ACHN (cell line): ENCODE results near the gene RANBP1.

Source experiments
- DNase-seq: peaks from one replicate; pipeline ENCODE4 v3.0.0-alpha.2; 2015
- in situ Hi-C: cut with HindIII; loops from 2 replicates; pipeline ENCODE4 v1.10.0; 2017; ENCODE audit warnings: low sequenced_read_pairs, low pct_ligation_motif_present, low pct_unique_long_range_greater_than_20kb

The RANBP1 gene

GRCh38 chr22:20106205-20106848 lies 9.6 kb upstream of the RANBP1 start:
- in situ Hi-C loops = no loop called here
- DNase-seq = no peak

GRCh38 chr22:20106849-20107237 lies 9.1 kb upstream of the RANBP1 start:
- in situ Hi-C loops = no loop called here
- no peak for DNase-seq

- no peak for DNase-seq
- in situ Hi-C loops = no loop called here
Observed at GRCh38 chr22:20107471-20107901, 8.4 kb upstream of the RANBP1 start.

- in situ Hi-C loops = no loop called here
- DNase-seq = no peak
Observed at GRCh38 chr22:20107951-20108756, 7.8 kb upstream of the RANBP1 start.

- in situ Hi-C loops = no loop called here
- DNase-seq = no peak
Observed at GRCh38 chr22:20108757-20109230, 7.1 kb upstream of the RANBP1 start.

GRCh38 chr22:20109411-20110358 lies 6.2 kb upstream of the RANBP1 start:
- DNase-seq = no peak
- in situ Hi-C loops = no loop called here

DNA sequence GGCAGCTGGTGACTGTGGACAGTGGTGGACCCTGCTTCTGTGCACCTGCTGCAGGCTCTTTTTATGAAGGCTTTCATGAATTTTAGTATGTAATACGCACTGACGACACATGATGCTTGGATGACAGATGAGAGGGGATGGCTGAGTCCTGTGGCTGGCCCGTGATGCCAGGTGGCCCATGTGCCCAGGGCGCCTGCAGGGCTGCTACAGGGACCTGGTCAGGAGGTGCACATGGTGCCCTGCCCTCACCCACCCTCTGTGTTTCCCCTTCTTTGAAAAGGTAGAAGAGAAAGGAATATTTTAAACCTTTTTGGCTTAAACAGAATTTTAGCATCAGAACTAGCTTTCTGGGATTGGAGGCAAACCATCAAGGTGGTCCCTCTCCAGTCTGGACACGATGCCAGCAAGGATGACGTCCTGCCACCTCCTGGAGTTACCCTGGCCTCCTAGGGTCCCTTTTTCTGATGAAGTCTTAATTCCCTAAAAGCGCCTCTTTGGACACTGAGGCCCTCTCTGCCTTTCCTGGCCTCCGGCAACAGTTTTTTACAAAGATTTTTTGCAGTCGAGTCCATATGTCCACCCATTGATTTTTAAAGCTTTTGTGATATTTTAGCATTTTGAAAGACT lies 5.4 kb upstream of the RANBP1 start:
- in situ Hi-C loops = no loop called here
- no peak for DNase-seq

- in situ Hi-C loops = no loop called here
- peak; percentile 40 for DNase-seq
Observed at GRCh38 chr22:20111045-20111688, 4.7 kb upstream of the RANBP1 start.

DNA sequence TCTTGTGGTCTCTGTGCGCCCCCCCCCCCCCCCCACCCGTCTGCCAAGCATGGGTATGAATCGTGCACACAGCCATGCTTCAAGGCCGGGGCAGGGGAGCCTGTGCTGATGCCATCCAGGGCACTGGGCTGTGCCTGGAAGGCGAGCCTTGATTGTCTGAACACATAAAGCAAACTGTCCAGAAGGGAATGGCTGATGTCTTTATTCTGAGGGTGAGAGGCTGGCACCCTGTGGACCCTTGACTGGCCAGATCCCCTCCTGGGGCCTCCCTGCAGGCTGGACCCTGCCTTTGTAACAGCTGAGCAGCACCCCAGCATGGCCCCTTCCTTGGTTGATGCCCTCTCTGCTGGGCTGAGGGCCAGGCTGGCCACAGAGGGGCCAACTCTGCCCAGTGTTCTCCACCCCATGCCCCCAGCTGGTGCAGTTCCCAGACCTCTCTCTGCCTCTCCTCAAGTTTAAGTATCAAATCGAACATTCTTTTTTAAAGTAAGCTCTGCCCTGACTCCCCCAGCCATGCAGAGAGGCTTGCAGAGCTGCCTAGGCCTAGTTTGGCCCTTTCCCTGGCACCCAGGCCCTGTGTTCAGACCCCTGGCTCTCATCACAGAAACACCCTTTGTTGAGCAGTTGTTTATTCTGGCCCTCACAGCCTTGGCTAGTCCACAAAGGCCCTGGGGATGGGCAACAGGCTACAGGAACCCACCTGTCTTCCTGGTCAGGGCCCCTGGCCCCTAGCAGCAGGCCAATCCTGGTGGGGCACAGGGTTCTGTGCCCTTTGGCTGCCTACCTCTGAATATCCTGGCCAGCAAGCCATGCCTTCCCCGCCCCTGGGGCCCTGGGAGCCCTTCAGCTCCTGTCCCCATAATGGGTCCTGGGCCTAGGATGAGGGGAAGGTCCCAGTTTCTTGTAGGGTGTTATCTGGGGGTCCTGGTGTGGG lies 3.9 kb upstream of the RANBP1 start:
- in situ Hi-C loops = no loop called here
- no peak for DNase-seq

DNA sequence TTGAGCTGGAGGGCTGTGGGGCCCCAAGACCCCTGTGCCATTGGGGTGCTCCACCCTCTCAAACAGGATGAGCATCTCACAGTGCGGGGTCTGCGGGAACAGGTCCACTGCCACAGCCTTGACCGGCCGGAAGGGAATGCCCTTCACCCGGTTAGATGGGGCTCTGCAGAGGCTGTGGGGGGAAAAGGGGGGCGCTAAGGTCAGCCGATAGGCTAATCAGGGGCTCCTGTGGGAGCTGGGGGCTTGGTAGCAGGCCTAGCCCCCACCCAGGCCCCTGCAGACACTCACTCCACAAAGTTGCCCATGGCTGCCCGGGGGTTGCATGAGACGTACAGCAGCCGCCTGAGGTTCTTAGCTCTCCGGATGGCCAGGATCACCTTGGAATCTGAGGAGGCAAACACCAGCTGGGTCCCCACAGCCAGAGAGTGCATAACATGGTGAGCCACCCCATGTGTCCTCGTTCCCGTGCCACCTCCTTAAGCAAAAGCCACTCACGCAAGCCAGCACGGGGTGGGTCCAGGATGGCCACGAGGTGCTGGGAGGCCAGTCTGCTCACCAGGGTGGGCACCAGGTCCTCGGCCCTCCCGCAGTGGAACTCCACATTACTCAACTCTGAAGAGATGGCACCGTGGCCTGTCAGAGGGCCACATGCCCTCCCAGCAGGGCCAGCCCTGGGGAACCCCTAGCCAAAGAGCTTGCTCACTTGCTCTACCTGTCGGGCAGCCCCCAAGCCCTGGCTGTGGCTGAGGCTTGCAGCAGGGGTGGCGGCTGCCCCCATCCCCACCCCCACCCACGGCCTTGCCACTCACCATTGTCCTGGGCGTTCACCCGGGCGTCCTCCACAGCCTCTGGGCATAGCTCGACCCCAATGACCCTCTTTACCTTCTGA lies 3.0 kb upstream of the RANBP1 start:
- in situ Hi-C loops = no loop called here

DNA sequence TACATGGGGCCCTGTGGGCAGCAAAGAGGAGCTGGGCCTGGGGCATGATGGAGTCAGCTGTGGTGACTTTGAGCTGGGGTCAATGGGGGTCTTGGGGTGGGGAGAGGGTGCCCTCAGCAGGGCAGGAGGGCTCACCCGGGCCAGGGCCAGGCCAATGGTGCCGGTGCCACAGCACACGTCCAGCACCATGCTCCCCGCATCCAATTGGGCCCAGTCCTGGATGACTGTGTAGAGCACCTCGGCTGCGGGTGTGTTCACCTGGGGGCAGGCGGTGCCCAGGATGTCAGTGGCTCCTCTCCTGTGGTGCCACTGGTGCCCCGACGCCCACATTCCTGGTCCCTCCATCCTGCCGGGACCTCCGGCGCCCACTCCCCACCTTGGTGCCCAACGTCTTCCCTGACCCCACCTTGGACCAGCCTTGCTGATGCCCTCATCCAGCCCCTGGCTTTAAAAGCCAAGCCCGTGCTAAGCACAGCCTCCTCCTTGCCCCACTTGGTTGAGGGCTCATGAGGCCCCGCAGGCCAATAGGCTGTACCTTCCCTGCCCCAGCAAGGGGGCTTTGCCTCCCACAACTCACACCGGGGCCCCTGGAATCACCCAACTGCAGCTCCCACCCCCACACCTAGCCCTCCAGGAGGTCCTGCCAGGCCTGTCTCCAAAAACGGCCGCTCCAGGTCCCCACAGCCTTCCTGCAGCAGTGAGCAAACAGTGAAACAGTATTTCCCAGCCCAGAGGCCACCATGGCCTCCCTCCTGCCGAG lies 2.2 kb upstream of the RANBP1 start:
- DNase-seq = no peak
- in situ Hi-C loops = no loop called here

More for the DNA sequence above, 3.0 kb upstream of the RANBP1 start:
- DNase-seq = no peak

- in situ Hi-C loops = no loop called here
- DNase-seq = no peak
Observed at GRCh38 chr22:20114506-20115475, 1.1 kb upstream of the RANBP1 start.

DNA sequence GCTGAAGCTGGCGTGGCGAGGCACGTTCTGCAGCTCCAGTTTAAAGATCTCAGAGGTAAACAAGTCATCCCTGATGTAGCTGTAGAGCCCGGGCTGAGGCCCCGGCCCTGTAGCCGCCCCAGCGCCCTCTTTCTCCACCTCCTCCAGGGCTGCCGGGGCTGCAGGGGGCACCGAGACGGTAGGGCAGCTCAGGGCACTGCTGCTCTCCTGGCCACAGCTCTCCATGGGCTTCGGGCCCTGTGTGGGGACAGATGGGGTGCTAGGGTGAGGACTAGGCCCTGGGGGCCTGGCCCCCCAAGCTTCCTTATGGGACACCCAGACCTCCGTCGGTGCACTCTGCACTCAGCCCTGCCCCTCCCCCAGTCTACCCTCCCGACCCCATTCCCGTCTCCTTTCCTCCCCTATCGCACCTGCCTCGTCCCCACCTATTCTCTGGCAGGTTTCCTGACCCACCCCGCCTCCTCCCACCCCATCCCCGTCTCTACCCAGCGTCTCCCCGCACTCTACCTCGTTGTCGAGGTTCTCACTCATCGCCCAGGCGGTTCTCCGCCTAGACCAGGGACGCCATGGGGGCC lies 559 bp downstream of the RANBP1 start:
- DNase-seq = no peak
- in situ Hi-C loops = no loop called here

DNA sequence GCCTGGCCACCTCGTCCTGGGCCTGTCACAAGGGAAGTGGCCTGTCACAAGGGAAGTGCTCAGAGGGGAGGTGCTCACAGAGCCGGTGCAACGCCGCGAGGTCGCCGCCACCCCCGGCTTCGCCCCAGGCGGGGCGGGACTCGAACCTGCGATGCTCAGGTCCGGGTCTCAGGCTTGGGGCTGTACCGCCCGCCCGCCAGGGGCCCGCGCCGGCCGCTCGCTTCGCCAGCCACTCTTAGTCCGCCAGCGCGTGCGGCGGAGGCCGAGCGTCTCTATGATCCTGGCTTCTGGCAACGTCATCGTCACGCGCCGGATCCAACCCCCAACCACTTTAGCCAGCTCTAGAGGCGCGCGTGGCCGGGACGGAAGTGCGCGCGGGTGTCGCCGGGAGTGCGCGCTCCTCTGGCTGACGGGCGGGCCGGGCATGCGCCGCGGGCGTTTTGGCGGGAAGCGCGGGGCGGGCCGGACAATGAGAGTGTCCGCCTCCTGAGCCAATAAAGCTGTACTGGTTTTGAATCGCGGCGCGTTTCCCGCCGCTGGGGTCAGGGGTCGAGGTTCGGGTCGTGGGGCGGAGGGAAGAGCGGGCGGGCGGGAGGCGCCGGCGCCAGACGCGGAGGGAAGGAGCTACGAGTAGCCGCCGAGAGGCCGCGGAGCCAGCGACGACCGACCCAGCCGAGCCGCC lies 1.2 kb downstream of the RANBP1 start, which contains the start of gene TRMT2A:
Gene TRMT2A (minus strand): TSS at position 276 of the 682 bp plus-strand sequence. CDS start 320 bp downstream, outside the sequence.
- peak; percentile 95 for DNase-seq
- in situ Hi-C loops = no loop called here
